Sigmoid colon (tissue), 7 donors: ENCODE results near the gene CEP112. TPM values are rescaled to one million over a fixed set of nuclear protein-coding genes. Genes with fewer than 3 reads are reported as not detected.

Source experiments
- DNase-seq: peaks from one replicate; pipeline ENCODE4 v3.0.0-alpha.2; 2019
- H3K27ac ChIP-seq, 4 donors: fragments of 200-600 bp; sonication (generic); one replicate each; pipeline ENCODE4 v1.5.1; 2016 to 2019; ENCODE audit warnings: mild to moderate bottlenecking in 1 of 4
- H3K27me3 ChIP-seq, 3 donors: fragments of 200-600 bp; sonication (generic); one replicate each; pipeline ENCODE4 v1.5.1; 2019; ENCODE audit warnings: mild to moderate bottlenecking in 1 of 3
- H3K36me3 ChIP-seq, 4 donors: fragments of 200-600 bp; sonication (generic); one replicate each; pipeline ENCODE4 v1.5.1; 2016 to 2019
- H3K4me1 ChIP-seq, 4 donors: fragments of 200-600 bp; sonication (generic); one replicate each; pipeline ENCODE4 v1.5.1; 2017 to 2019
- H3K4me3 ChIP-seq, 4 donors: fragments of 200-600 bp; sonication (generic); one replicate each; pipeline ENCODE4 v1.5.1; 2017 to 2019; ENCODE audit warnings: mild to moderate bottlenecking in 2 of 4, moderate library complexity in 1 of 4
- H3K9me3 ChIP-seq, 4 donors: fragments of 200-600 bp in 3 of 4; sonication (generic) in 3 of 4; one replicate each; pipeline versions ENCODE4 v1.5.1 to v1.6.1; 2013 to 2019
- CTCF ChIP-seq, 4 experiments: fragments of 450-650 bp in 3 of 4; fragments of 200-600 bp in 1 of 4; IDR thresholded peaks; one replicate each; pipeline ENCODE4 v1.5.1; 2016 to 2019; ENCODE audit warnings: antibody characterized with exemption in 4 of 4, mild to moderate bottlenecking in 3 of 4, moderate library complexity in 2 of 4
- EP300 ChIP-seq, 4 donors: sonication (generic); formaldehyde crosslinking; IDR thresholded peaks; one replicate each; pipeline ENCODE4 v1.6.1; 2017; ENCODE audit warnings: antibody characterized with exemption in 4 of 4
- POLR2A ChIP-seq, 2 donors: fragments of 450-650 bp; IDR thresholded peaks; one replicate each; pipeline ENCODE4 v1.6.1; 2016; ENCODE audit warnings: antibody characterized with exemption in 2 of 2, mild to moderate bottlenecking in 2 of 2, moderate library complexity in 2 of 2
- POLR2AphosphoS5 ChIP-seq, 4 donors: sonication (generic); formaldehyde crosslinking; IDR thresholded peaks; one replicate each; pipeline ENCODE4 v1.6.1; 2017; ENCODE audit warnings: antibody characterized with exemption in 4 of 4
- WGBS, 2 donors: extraction: QIAGEN DNeasy Blood & Tissue Kit; methylation state at CpG; one replicate each; pipeline ENCODE4 v1.1.7; 2013; 5-methylcytosine and 5-hydroxymethylcytosine counted together
- intact Hi-C: fragments of 100-400 bp; cut with DNase I; formaldehyde crosslinking; loops from one replicate; pipeline ENCODE4 v1.15.1; 2023
- polyA plus RNA-seq, 3 donors: library from polyadenylated mRNA; stranded (reverse); fragments of 200-250 nt; gene quantifications; one replicate each; pipeline ENCODE4 v1.2.3, GENCODE V29; 2013
- total RNA-seq, 4 donors: library from RNA; depleted of rRNA; stranded (reverse); fragments of >200 nt; gene quantifications; one replicate each; pipeline ENCODE4 v1.1.0, GENCODE V29; 2016
- donor health status: healthy with polysubstance abuse.
- donor health status: Bipolar disorder and iron deficiency.
- donor health status: healthy.

CEP112 gene
- total and polyA plus RNA-seq, 7 donors = 0.92 to 29.1 (median 15.1) TPM

DNA sequence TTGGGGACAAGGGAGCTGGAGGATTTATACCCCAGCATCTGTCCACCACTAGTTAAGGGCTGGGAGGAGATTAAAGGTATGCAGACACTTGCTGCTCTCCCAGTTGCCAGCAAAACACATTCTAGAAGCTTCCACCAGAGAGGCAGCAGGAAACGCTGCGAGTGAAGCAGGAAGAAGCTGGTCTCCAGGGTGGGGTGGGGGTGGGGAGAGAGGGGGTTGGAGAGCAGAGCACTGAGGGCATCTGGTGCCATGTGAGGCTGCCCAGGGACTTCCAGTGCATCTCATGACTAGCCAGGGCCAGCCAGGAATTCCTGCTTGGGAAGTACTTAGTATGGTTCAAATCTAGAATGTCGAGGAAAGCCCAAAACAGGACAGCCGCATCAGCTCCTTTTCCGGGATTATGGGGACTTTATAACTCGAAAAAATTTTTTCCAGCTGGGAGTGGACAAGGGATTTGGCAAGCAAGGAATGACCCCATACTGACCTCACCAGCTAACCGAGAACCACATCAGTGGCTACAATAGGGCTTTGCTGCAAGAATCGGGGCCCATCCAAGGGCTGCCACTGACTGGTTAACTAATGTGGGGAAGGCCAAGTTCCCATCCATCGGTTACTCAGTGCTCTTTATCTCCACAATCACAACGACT is 604.3 kb downstream of the CEP112 start:
- peaks cover 0 to 6% (median 0%) of the 10 kb centered on the region in 4 donors for H3K4me1 ChIP-seq
- H3K9me3 ChIP-seq = no peaks in the 10 kb centered on the region
- H3K4me3 ChIP-seq = no peak overlapping the region
- no peaks in the 10 kb centered on the region for H3K36me3 ChIP-seq
- H3K27ac ChIP-seq = no peak overlapping the region
- WGBS, 2 donors = 58 to 65% methylated on average over 10 of the region's 10 CpGs
- no peaks in the 10 kb centered on the region for H3K27me3 ChIP-seq
- no peak for DNase-seq
- TF ChIP-seq CTCF (IDR thresholded peaks at IDR 0.05) (no peak), EP300 (IDR thresholded peaks at IDR 0.05) (no peak), POLR2AphosphoS5 (IDR thresholded peaks at IDR 0.05) (no peak), POLR2A (IDR thresholded peaks at IDR 0.05) (no peak)
- intact Hi-C loops = no loop called here

DNA sequence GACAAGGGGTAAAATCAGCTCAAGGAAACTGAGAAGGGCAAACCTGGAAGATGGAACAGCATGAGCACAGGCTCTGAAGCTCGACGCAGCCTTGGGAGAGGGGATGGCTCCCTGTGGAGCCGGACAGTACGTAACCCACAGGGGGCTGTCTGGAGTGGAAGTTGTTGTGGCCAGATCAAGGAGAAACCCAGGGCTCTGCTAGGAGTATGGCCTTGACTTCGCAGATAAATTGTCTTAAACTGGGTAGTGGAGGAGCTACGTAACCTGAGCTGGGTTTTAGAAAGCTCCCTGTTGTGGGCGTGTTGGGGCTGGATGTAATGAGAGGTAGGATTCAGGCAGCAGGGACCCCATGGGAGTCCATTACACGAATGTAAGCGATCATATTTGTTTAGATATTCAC is 605.0 kb downstream of the CEP112 start:
- Histone ChIP-seq H3K36me3 (no peaks in the 10 kb centered on the region), H3K9me3 (no peaks in the 10 kb centered on the region), H3K27ac (no peak overlapping the region), H3K4me3 (no peak overlapping the region), H3K4me1 (peaks cover 0 to 6% (median 0%) of the 10 kb centered on the region in 4 donors), H3K27me3 (no peaks in the 10 kb centered on the region)
- 88 to 90% methylated on average over 9 of the region's 9 CpGs for WGBS, 2 donors
- no peak for TF ChIP-seq CTCF (IDR thresholded peaks at IDR 0.05)
- TF ChIP-seq EP300 (IDR thresholded peaks at IDR 0.05) = no peak
- TF ChIP-seq POLR2AphosphoS5 (IDR thresholded peaks at IDR 0.05) = no peak
- no peak for TF ChIP-seq POLR2A (IDR thresholded peaks at IDR 0.05)
- intact Hi-C loops = no loop called here
- DNase-seq = no peak

Other genes starting within 250 kb of the CEP112 start
- under 1 TPM in 1 of 4 donors, not detected in 3; 0.71 TPM for gene APOH, start 37.3 kb upstream of the CEP112 start, total RNA-seq
- under 1 TPM in 1 of 3 donors, not detected in 2; 0.20 TPM for gene APOH, start 37.3 kb upstream of the CEP112 start, polyA plus RNA-seq
- 10 to 100 TPM; 42.6 to 58.4 (median 52.0) TPM for gene PRKCA, start 110.5 kb upstream of the CEP112 start, total RNA-seq
- 1 to 10 TPM; 6.6 to 9.7 (median 7.9) TPM for gene PRKCA, start 110.5 kb upstream of the CEP112 start, polyA plus RNA-seq